Fibroblast of lung (primary cell): ENCODE results near the gene ZBTB32.

ENCODE experiments used
- EZH2 ChIP-seq: IDR thresholded peaks from 2 replicates; pipeline ENCODE4 v1.5.1; 2012; ENCODE audit warnings: low read length, control low read depth, mild to moderate bottlenecking; ENCODE audit errors: missing control alignments
- TF ChIP-seq, protein P1 (sequence below), 2 donors: IDR thresholded peaks in 1 of 2; conservative IDR thresholded peaks in 1 of 2; 1 replicate in 1 of 2; 2 replicates in 1 of 2; pipeline ENCODE4 v1.5.1; 2011 to 2012; ENCODE audit warnings: low read length in 2 of 2, control low read depth in 1 of 2, inconsistent platforms in 1 of 2, low read depth in 1 of 2, mild to moderate bottlenecking in 1 of 2

GRCh38 chr19:35736913-35737886 is 32.8 kb downstream of the ZBTB32 start:
- TF ChIP-seq, protein P1, sequence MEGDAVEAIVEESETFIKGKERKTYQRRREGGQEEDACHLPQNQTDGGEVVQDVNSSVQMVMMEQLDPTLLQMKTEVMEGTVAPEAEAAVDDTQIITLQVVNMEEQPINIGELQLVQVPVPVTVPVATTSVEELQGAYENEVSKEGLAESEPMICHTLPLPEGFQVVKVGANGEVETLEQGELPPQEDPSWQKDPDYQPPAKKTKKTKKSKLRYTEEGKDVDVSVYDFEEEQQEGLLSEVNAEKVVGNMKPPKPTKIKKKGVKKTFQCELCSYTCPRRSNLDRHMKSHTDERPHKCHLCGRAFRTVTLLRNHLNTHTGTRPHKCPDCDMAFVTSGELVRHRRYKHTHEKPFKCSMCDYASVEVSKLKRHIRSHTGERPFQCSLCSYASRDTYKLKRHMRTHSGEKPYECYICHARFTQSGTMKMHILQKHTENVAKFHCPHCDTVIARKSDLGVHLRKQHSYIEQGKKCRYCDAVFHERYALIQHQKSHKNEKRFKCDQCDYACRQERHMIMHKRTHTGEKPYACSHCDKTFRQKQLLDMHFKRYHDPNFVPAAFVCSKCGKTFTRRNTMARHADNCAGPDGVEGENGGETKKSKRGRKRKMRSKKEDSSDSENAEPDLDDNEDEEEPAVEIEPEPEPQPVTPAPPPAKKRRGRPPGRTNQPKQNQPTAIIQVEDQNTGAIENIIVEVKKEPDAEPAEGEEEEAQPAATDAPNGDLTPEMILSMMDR (conservative IDR thresholded peaks at IDR 0.05 in 1 of 2, IDR thresholded peaks at IDR 0.05 in 1 of 2; ENCODE audit: low read depth in 1 of 2, low read length in 2 of 2) = peak in 1 of 2 donors; percentile 9
- no peak for TF ChIP-seq EZH2
